ENCODE results near the gene S100A4.

S100A4 gene

DNA sequence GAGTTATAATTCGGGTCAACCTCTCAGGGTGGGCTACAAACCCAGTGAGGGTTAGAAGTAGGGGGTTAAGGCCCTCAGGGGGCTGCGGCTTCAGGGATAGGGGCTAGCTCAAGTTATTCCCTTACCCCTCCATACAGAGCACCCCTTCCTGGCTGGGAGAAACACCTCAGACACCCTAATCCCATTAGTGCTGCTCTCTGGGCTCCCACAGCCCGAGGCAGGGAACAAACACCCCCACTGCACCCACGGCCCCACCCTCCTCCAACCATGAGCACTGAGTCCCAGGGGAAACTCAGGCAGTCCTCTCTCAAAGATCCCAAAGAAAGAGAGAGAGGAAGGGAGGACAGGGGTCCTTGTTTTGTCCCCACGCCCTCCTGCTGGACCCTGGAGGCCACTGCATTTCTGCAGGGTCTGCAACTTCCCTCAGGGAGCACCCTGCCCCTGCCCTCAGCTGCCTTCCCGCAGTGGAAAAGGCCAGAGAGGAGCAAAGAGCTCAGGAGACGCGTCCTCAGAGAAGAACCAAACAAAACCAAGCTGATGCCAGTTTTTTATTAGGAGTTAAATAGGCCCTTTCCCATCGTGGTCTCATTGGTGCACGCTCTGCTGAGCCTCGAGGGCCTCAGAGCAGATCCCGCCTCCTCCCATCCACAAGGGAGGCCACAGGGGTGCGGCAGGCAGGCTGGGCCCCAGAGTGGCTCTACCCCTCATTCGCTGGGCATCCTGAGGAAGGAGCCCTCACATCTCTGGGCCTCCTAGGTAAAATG is 1.4 kb upstream of the S100A4 start:
- peaks cover 57% of the 10 kb centered on the region for H3K4me1 Mint-ChIP-seq (ENCODE audit: low read depth)
- H3K27me3 Mint-ChIP-seq = no peaks in the 10 kb centered on the region
- DNase-seq = no peak
- H3K4me3 Mint-ChIP-seq = no peak overlapping the region
- H3K9me3 Mint-ChIP-seq = no peaks in the 10 kb centered on the region
- H3K36me3 Mint-ChIP-seq (ENCODE audit: low read depth) = peaks cover 23% of the 10 kb centered on the region
- peak overlapping the region; percentile 97 for H3K27ac Mint-ChIP-seq

DNA sequence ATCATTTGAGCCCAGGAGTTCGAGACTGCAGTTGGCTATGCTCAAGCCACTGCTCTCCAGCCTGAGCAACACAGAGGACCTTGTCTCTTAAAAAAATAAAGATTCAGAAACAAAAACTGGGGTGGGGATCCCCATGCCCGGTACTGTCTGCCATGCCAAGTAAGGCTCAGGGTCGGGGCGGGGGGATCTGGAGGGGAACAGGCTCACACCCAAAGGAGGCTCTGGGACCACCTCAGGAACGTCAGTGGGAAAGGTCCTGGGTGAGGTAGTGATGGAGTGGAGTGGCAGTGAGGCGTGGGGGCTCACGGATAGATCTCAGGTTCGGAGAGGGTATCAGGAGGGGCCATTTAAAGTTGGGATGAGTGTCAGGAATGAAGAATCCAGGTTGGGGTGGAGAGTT is 765 bp upstream of the S100A4 start:
- peak; percentile 31 for DNase-seq
- peaks cover 63% of the 10 kb centered on the region for H3K4me1 Mint-ChIP-seq (ENCODE audit: low read depth)

DNA sequence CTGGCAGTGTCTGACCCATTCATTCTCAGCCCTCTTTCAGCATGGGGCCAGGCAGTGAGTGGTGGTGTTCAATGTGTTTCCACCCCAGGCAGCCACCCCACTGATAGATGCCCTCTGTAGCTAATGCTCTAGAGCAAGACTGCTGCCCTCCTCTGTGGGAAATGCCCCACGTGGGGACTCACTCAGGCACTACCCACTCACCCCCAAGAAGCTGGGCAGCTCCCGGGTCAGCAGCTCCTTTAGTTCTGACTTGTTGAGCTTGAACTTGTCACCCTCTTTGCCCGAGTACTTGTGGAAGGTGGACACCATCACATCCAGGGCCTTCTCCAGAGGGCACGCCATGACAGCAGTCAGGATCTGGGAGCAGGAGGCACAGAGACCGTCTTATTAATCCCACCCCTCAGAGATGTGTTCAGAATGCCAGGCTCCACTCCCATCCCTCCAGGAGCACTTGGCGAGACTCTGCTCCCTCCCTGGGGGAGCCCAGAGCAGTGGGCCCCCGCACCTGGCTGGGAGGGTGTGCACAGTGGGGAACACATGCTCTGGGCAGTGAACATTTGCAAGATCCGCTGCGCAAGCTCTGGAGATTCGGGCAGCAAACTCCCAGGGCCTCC is 1.0 kb downstream of the S100A4 start:
- H3K27me3 Mint-ChIP-seq = no peaks in the 10 kb centered on the region
- peaks cover 25% of the 10 kb centered on the region for H3K36me3 Mint-ChIP-seq (ENCODE audit: low read depth)
- peak overlapping the region; percentile 81 for H3K4me3 Mint-ChIP-seq
- H3K4me1 Mint-ChIP-seq (ENCODE audit: low read depth) = peaks cover 81% of the 10 kb centered on the region
- DNase-seq = no peak
- peak overlapping the region; percentile 97 for H3K27ac Mint-ChIP-seq
- no peaks in the 10 kb centered on the region for H3K9me3 Mint-ChIP-seq

More for the DNA sequence above, 765 bp upstream of the S100A4 start:
- H3K27me3 Mint-ChIP-seq = no peaks in the 10 kb centered on the region
- peaks cover 23% of the 10 kb centered on the region for H3K36me3 Mint-ChIP-seq (ENCODE audit: low read depth)
- peak overlapping the region; percentile 97 for H3K27ac Mint-ChIP-seq
- peak overlapping the region; percentile 81 for H3K4me3 Mint-ChIP-seq
- H3K9me3 Mint-ChIP-seq = no peaks in the 10 kb centered on the region

DNA sequence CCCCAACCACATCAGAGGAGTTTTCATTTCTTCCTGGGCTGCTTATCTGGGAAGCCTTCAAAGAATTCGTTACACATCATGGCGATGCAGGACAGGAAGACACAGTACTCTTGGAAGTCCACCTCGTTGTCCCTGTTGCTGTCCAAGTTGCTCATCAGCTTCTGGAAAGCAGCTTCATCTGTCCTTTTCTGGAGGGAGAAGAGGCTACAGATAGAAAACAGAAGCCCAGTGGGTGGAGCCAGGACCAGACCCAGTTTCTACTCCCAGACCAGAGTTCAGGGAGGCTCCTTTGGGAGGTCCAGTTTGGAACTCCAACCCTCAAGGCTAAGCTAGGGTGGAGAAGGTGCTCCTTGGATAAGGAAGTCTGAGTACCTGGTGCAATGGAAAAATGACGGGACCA is 1.9 kb downstream of the S100A4 start:
- Mint-ChIP-seq H3K27me3 (no peaks in the 10 kb centered on the region), H3K36me3 (ENCODE audit: low read depth) (peaks cover 25% of the 10 kb centered on the region), H3K9me3 (no peaks in the 10 kb centered on the region), H3K27ac (peak overlapping the region; percentile 97), H3K4me3 (peak overlapping the region; percentile 81), H3K4me1 (ENCODE audit: low read depth) (peaks cover 83% of the 10 kb centered on the region)
- no peak for DNase-seq

DNA sequence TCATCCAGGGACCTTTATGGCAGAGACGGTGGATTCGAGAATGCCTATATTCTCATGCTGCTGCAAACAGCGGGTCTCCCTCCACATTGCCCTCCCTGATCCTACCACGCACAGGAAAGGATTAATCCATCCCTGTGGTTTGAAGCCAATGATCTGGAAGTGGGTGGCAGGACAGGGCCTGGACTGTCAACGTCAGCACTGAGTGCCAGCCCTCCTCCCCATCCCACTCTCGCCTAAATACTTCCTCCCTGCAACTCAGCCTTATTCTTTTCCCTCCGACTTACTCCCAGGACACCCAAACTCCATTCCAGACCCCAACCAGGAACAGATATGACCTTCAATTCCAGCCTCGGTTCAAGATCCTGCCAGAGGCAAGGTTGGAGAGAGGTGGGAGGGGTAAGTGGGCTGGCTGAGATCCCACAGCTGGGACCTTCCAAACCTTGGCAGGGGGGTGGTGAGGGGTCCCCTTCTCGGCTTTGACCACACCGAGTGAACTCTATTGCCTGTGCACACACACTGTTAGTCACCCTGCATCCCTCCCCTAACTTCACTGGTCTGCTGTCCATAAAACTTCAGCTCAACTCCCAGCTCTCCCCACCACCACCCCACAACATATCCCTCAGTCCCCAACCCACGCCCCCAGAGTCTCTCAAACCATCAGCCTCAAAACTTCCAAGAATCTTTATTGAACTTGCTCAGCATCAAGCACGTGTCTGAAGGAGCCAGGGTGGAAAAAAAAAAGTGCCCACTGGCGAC is 2.5 kb downstream of the S100A4 start:
- Mint-ChIP-seq H3K27me3 (no peaks in the 10 kb centered on the region), H3K4me1 (ENCODE audit: low read depth) (peaks cover 82% of the 10 kb centered on the region), H3K27ac (peak overlapping the region; percentile 97), H3K9me3 (no peaks in the 10 kb centered on the region), H3K4me3 (peak overlapping the region; percentile 81), H3K36me3 (ENCODE audit: low read depth) (peaks cover 25% of the 10 kb centered on the region)
- no peak for DNase-seq

DNA sequence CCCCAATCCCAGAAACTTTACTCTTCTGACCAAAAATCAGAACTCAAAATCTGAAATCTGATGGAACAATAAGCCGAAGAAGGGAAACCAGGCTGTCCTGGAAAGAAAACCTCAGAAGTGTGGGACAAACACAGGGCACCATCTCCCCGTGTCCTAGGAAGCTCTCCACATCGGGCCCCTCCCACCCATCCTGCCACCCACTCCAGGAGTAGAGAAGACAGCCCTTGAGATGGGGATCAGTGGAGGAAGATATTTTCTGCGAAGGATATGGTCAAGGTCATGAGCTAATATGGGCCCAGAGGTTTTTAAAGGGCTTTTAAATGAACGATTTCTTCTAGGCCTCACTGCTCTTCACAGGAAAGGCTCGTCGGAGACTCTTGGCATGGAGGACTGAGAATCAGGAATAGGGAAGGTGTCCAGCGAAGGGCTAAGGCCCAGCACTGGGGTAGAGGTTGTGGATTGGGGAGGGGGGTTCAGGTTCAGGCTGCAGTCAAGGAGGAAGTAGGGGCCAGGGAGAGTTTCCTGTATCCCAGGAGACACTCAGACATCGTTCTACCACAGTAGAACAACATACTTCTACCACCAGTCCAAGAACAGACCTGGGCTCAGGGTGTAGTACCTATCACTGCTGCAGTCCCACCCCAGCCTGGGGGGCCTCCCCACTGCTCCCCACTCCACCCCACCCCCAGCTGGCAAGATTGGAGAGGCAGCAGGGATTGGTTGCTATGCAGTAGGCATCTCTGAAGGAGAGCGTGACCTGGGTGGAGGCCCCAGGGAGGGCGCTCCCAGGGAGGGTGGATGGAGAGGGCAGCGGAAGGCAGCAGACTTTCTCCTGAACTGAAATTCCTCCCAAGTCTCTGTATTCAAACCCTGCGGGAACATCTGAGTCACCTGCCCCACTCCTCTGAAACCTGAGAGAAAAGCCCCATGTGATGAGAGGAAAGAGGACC is 3.7 kb downstream of the S100A4 start:
- peak overlapping the region; percentile 97 for H3K27ac Mint-ChIP-seq
- DNase-seq = no peak
- H3K27me3 Mint-ChIP-seq = no peaks in the 10 kb centered on the region
- no peak overlapping the region for H3K4me3 Mint-ChIP-seq
- peaks cover 25% of the 10 kb centered on the region for H3K36me3 Mint-ChIP-seq (ENCODE audit: low read depth)
- H3K4me1 Mint-ChIP-seq (ENCODE audit: low read depth) = peaks cover 88% of the 10 kb centered on the region
- H3K9me3 Mint-ChIP-seq = no peaks in the 10 kb centered on the region

DNA sequence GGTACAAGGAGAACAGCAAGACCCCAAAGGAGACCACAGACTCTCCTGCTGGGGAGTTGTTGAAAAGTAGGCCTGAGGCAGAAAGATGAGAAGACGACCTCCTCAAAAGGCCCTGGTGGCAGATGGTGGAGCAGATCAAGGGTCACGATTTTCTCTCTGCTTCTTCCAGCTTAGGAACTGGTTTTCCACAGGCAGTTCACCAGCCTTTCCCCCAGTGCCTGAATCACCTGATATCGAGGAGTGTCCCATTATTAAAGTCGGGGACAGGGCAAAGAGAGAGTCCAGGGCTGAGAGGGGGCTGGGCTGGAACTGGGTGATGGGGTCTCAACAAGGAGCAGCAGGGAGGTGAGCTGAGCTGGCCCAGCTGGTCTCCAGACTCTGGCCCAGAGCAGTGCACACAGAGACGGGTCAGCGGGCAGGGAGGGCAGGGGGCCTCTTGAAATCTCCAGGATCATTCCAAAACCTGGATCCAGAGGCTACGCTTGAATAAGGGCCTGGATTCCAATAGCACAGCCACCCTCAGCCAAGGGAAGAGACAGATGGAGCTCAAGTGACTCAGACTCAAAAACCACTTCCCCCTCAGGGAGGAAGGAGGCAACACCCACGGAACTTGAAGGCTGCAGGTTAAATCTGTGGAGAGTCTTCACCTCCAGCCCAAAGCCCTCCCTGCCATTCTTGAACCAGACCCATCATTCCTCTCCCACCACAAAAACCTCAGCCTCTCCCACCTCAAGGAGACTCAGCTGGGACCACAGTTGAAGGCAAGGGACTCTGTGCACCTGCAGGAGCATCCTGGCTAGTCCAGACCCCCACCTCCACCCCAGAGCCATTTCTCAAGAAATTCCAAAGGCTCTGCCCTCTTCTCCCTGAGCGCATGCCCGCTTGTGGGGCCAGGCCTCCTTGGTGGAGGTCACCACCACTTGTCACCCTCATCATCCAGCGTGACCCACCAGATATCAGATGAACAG is 4.9 kb downstream of the S100A4 start, which contains the start of gene S100A5:
TSS of gene S100A5 (minus strand) at position 541 of the 968 bp plus-strand sequence. CDS start 743 bp downstream, outside the sequence.
- Mint-ChIP-seq H3K27me3 (no peaks in the 10 kb centered on the region), H3K27ac (peak within 1 kb of the TSS; percentile 97), H3K36me3 (ENCODE audit: low read depth) (peaks cover 29% of the 10 kb centered on the region), H3K4me1 (ENCODE audit: low read depth) (peaks cover 87% of the 10 kb centered on the region), H3K4me3 (peak within 1 kb of the TSS; percentile 44), H3K9me3 (no peaks in the 10 kb centered on the region)
- peak; percentile 65 for DNase-seq

DNA sequence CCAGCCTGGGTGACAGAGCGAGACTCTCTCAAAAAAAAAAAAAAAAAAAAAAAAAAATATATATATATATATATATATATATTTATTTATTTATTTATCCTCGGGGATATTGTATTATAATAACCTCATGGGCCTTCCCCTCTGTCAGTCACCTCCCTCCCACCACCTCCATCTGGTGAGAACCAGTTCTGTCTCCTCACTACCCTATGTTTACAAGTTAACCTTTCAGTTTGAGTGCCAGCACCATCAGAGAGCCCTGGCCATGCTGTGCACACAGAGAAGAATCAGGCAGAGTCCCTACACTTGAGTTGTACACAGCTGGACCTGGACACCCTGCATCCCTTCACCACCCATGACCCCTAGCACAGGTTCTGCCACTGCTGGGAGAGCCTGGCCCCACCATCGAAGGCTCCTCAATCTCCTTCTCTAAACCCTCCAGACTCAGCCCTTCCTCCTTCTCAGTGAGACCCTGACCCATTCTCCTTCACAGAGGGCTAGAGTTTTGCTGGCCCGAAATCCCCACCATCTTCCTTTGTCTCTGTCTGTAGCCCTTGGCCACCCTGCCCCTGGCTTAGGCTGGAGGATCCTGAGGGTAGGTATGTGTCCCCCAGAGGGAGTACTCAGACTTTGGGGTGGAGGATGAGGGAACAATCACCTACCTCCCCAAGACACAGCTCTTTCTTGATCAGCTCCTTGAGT is 6.1 kb downstream of the S100A4 start:
- Mint-ChIP-seq H3K4me3 (no peak overlapping the region), H3K27ac (peak overlapping the region; percentile 97), H3K9me3 (no peaks in the 10 kb centered on the region), H3K36me3 (ENCODE audit: low read depth) (peaks cover 35% of the 10 kb centered on the region), H3K27me3 (no peaks in the 10 kb centered on the region), H3K4me1 (ENCODE audit: low read depth) (peaks cover 84% of the 10 kb centered on the region)
- DNase-seq = no peak

DNA sequence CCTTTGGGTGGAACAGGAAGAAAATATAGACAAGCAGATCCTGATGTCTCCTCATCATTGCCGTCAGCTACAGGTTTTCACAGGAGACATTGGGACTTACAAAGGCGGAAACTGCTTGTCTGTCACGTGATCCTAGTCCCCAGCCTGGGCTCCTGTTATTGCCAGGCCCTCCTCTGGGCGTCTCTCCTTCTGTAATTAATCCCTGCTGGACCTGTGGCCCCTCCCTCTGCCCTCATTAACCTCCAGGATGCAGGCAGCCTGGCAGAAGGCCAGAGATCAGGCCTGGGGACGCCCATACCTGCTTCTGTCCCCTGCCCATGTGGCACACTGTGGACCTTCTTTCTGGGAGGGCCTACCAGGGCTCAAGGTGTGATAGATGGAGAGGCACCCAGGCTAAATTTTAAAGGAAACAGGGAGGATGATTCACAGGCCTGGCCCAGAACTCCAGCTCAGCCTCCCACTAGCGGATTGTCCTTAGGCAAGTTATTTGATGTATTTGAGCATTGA is 7.2 kb downstream of the S100A4 start:
- DNase-seq = no peak
- Mint-ChIP-seq H3K27ac (peak overlapping the region; percentile 76), H3K4me3 (no peak overlapping the region), H3K36me3 (ENCODE audit: low read depth) (peaks cover 34% of the 10 kb centered on the region), H3K4me1 (ENCODE audit: low read depth) (peaks cover 84% of the 10 kb centered on the region), H3K27me3 (no peaks in the 10 kb centered on the region), H3K9me3 (no peaks in the 10 kb centered on the region)

DNA sequence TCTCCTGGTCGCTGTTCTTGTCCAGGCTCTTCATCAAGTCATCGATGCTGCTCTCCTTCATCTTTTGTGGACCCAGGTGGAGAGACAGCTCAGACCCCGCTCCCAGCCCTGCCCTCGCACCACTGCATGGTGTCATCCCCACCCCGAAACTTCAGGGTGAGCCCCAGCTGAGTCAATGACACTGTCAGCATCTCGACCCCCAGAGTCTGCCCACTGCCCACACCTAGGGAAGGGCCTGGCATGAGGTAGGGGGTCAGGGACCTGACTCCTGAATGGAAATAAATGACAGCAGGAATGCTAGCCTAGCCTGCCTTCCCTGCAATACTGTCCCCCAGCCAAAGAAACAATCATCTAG is 8.3 kb downstream of the S100A4 start:
- no peak overlapping the region for H3K4me3 Mint-ChIP-seq
- H3K4me1 Mint-ChIP-seq (ENCODE audit: low read depth) = peaks cover 84% of the 10 kb centered on the region
- DNase-seq = no peak
- peak overlapping the region; percentile 76 for H3K27ac Mint-ChIP-seq
- H3K9me3 Mint-ChIP-seq = no peaks in the 10 kb centered on the region
- H3K36me3 Mint-ChIP-seq (ENCODE audit: low read depth) = peaks cover 27% of the 10 kb centered on the region
- no peaks in the 10 kb centered on the region for H3K27me3 Mint-ChIP-seq

DNA sequence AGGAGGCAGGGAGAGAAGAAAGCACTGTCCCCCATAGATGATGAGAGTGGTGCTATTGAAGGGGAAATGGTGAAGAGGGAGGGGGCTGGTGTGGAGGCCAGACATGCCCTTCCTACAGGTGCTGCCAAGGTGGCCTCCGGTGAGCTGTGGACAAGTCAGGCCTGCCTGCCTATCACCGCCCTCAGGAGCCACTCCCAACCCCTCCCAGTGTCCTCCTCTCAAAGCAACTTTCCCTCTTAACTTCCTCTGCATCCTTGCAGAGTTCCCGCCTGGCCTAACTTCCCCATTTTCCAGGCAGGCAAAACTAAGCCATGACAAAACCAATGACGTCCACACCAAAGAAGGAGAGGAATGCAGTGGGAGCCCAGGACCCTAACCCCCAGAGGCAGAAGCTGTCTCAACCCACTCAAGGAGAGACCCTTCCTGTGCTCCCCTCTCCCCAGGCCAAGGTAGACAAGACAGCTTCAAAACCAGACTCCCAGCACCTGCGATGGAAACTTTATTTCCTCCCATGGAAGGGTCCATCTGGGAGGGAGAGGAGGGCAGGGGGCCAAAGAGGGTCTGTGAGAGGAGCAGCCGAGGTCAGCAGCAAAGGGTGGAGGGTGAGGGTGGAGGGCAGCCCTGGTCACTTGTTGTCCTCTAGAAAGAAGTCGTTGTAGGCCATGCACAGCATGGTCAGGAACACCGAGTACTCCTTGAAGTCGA is 8.8 kb downstream of the S100A4 start:
- H3K27me3 Mint-ChIP-seq = no peaks in the 10 kb centered on the region
- DNase-seq = no peak
- H3K4me3 Mint-ChIP-seq = peak overlapping the region; percentile 93
- H3K4me1 Mint-ChIP-seq (ENCODE audit: low read depth) = peaks cover 84% of the 10 kb centered on the region
- H3K9me3 Mint-ChIP-seq = no peaks in the 10 kb centered on the region
- peak overlapping the region; percentile 98 for H3K27ac Mint-ChIP-seq
- H3K36me3 Mint-ChIP-seq (ENCODE audit: low read depth) = peaks cover 27% of the 10 kb centered on the region

DNA sequence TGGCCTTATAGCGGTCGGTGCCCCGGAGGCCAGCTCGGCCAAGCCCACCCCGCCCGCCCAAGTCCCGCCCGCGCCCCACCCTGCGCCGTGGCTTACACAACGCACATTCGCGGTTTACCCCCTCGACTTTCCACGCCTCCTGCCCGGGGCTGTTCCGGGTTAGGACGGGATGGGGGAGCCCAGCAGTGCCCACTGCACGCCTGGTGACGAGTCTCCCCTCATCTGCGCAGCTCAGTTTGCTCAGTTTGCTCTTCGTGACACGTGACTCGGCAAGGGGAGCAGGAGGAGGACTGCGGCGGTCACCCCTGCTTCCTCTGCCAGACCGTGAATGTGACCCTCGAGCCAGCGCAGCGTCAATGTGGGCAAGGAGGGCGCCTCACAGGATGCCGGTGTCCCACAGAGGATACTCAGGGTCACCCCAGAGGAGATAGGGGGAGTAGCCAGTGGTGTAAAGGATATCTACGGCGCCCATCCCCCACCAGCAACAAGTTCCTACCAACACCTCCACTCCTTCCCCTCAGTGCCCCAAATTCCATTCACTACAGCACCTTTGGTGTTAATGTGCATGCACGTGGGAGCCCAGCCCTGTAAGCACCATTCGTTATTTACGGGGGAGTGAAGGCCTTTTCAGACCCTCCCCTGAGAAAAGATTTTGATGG is 9.5 kb downstream of the S100A4 start:
- peaks cover 27% of the 10 kb centered on the region for H3K36me3 Mint-ChIP-seq (ENCODE audit: low read depth)

More for the DNA sequence above, 9.5 kb downstream of the S100A4 start:
- DNase-seq = peak; percentile 87
- Mint-ChIP-seq H3K27me3 (no peaks in the 10 kb centered on the region), H3K4me1 (ENCODE audit: low read depth) (peaks cover 84% of the 10 kb centered on the region), H3K27ac (peak overlapping the region; percentile 98), H3K9me3 (no peaks in the 10 kb centered on the region), H3K4me3 (peak overlapping the region; percentile 93)
